Placental pericyte (primary cell): ENCODE measurements around the gene KRTAP12-1. TPM values are rescaled to one million over a fixed set of nuclear protein-coding genes. Genes with fewer than 3 reads are reported as not detected.

Source experiments
- small RNA-seq: library from RNA; depleted of rRNA; stranded (forward); fragments of <200 nt; gene quantifications from one replicate; pipeline ENCODE3, GENCODE V24; 2012; ENCODE audit warnings: low replicate concordance
- total RNA-seq: library from RNA; depleted of rRNA; stranded (reverse); fragments of >200 nt; gene quantifications from 2 replicates; pipeline ENCODE4 v1.2.3, GENCODE V29; 2012

Gene KRTAP12-1
- not detected in 2 replicates for total RNA-seq

GRCh38 chr21:44681861-44682579, at the start of gene KRTAP12-1:
TSS of gene KRTAP12-1 (minus strand) at chr21:44682163. CDS start at chr21:44682123, 40 bp downstream.

GRCh38 chr21:44711327-44712202, 29.6 kb upstream of the KRTAP12-1 start, which contains the start of gene TSPEAR:
TSS of gene TSPEAR (minus strand) at chr21:44711572. CDS start at chr21:44711514, 58 bp downstream.

GRCh38 chr21:44697172-44697810, 15.3 kb upstream of the KRTAP12-1 start, which contains the start of gene KRTAP10-12:
TSS of gene KRTAP10-12 (plus strand) at chr21:44697172. CDS start at chr21:44697202, 30 bp downstream.

GRCh38 chr21:44666401-44667320, 15.3 kb downstream of the KRTAP12-1 start, which contains the start of gene KRTAP12-2:
TSS of gene KRTAP12-2 (minus strand) at chr21:44666927. CDS start at chr21:44666886, 41 bp downstream.

GRCh38 chr21:44657635-44658540, 24.1 kb downstream of the KRTAP12-1 start, which contains the start of gene KRTAP12-3:
TSS of gene KRTAP12-3 (plus strand) at chr21:44657932. CDS start at chr21:44657980, 48 bp downstream.

GRCh38 chr21:44654576-44655175, 27.3 kb downstream of the KRTAP12-1 start, which contains the start of gene KRTAP12-4:
TSS of gene KRTAP12-4 (minus strand) at chr21:44654659. CDS start at chr21:44654614, 45 bp downstream.

GRCh38 chr21:44646366-44647221, 35.4 kb downstream of the KRTAP12-1 start, which contains the start of gene KRTAP10-11:
TSS of gene KRTAP10-11 (plus strand) at chr21:44646414. CDS start at chr21:44646459, 45 bp downstream.

GRCh38 chr21:44637018-44637850, 44.7 kb downstream of the KRTAP12-1 start, which contains the start of gene KRTAP10-10:
TSS of gene KRTAP10-10 (plus strand) at chr21:44637356. CDS start at chr21:44637418, 62 bp downstream.

Small RNA genes lying within 50 kb of the gene (small RNA-seq; reads per million reads assigned to genes)
- gene KRTAP12-6P = not detected

Other genes starting within 250 kb of the KRTAP12-1 start
- 0.29 and 0.66 TPM in 2 replicates for gene LRRC3, start 226.7 kb downstream of the KRTAP12-1 start, total RNA-seq
- not detected in 2 replicates for gene KRTAP10-1, start 142.0 kb downstream of the KRTAP12-1 start, total RNA-seq
- not detected in 2 replicates for gene KRTAP10-2, start 130.7 kb downstream of the KRTAP12-1 start, total RNA-seq
- gene KRTAP10-3, start 123.4 kb downstream of the KRTAP12-1 start, total RNA-seq = not detected in 2 replicates
- not detected in 2 replicates for gene KRTAP10-4, start 108.4 kb downstream of the KRTAP12-1 start, total RNA-seq
- not detected in 2 replicates for gene KRTAP10-5, start 101.6 kb downstream of the KRTAP12-1 start, total RNA-seq
- gene KRTAP10-6, start 89.7 kb downstream of the KRTAP12-1 start, total RNA-seq = not detected in 2 replicates
- not detected in 2 replicates for gene KRTAP10-7, start 81.6 kb downstream of the KRTAP12-1 start, total RNA-seq
- gene KRTAP10-8, start 70.1 kb downstream of the KRTAP12-1 start, total RNA-seq = not detected in 2 replicates
- not detected in 2 replicates for gene KRTAP10-9, start 55.1 kb downstream of the KRTAP12-1 start, total RNA-seq
- not detected in 2 replicates for gene KRTAP10-10, start 44.8 kb downstream of the KRTAP12-1 start, total RNA-seq
- gene KRTAP10-11, start 35.7 kb downstream of the KRTAP12-1 start, total RNA-seq = not detected in 2 replicates
- gene KRTAP12-4, start 27.5 kb downstream of the KRTAP12-1 start, total RNA-seq = not detected in 2 replicates
- gene KRTAP12-3, start 24.2 kb downstream of the KRTAP12-1 start, total RNA-seq = not detected in 2 replicates
- not detected in 2 replicates for gene KRTAP12-2, start 15.2 kb downstream of the KRTAP12-1 start, total RNA-seq
- not detected in 2 replicates for gene KRTAP10-12, start 15.0 kb upstream of the KRTAP12-1 start, total RNA-seq
- not detected in 2 replicates for gene TSPEAR, start 29.4 kb upstream of the KRTAP12-1 start, total RNA-seq
- 83.2 and 95.3 TPM in 2 replicates for gene UBE2G2, start 119.7 kb upstream of the KRTAP12-1 start, total RNA-seq
- 65.9 and 105 TPM in 2 replicates for gene SUMO3, start 135.9 kb upstream of the KRTAP12-1 start, total RNA-seq
- 321 and 328 TPM in 2 replicates for gene PTTG1IP, start 191.5 kb upstream of the KRTAP12-1 start, total RNA-seq
- gene ITGB2, start 238.7 kb upstream of the KRTAP12-1 start, total RNA-seq = 0.14 TPM in 1 of 2 replicates, not detected in the other